Stimulated activated CD4-positive, alpha-beta T cell treated with anti-CD3 and anti-CD28 coated beads, TNF-alpha, amount 100 ng/mL, for 4 hours (primary cell): Measurements from ENCODE around the gene AGFG1.

Experiments
- DNase-seq, 3 experiments: peaks; one replicate each; pipeline ENCODE4 v3.0.0-alpha.2; 2020; ENCODE audit warnings: low read depth in 3 of 3

AGFG1 gene, protein sequence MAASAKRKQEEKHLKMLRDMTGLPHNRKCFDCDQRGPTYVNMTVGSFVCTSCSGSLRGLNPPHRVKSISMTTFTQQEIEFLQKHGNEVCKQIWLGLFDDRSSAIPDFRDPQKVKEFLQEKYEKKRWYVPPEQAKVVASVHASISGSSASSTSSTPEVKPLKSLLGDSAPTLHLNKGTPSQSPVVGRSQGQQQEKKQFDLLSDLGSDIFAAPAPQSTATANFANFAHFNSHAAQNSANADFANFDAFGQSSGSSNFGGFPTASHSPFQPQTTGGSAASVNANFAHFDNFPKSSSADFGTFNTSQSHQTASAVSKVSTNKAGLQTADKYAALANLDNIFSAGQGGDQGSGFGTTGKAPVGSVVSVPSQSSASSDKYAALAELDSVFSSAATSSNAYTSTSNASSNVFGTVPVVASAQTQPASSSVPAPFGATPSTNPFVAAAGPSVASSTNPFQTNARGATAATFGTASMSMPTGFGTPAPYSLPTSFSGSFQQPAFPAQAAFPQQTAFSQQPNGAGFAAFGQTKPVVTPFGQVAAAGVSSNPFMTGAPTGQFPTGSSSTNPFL

DNA sequence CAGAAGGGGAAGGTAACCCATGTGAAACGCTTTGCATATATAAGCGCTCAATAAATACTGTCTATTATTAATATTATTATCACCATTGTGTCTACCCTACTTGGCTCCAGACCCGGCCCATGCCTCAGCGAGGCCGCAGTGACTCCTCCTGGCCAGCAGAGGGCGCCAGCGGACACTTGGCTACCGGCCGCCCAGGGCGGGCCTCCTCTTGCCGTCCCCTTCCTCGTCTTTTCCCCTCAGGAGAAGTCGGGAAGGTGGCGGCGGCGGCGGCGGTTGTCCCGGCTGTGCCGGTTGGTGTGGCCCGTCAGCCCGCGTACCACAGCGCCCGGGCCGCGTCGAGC lies at the start of gene AGFG1:
TSS of gene AGFG1 (plus strand) at position 233 of the 341 bp plus-strand sequence. CDS start 266 bp downstream, outside the sequence.
- DNase-seq, result peak; percentile 75 to 84 (median 79)

DNA sequence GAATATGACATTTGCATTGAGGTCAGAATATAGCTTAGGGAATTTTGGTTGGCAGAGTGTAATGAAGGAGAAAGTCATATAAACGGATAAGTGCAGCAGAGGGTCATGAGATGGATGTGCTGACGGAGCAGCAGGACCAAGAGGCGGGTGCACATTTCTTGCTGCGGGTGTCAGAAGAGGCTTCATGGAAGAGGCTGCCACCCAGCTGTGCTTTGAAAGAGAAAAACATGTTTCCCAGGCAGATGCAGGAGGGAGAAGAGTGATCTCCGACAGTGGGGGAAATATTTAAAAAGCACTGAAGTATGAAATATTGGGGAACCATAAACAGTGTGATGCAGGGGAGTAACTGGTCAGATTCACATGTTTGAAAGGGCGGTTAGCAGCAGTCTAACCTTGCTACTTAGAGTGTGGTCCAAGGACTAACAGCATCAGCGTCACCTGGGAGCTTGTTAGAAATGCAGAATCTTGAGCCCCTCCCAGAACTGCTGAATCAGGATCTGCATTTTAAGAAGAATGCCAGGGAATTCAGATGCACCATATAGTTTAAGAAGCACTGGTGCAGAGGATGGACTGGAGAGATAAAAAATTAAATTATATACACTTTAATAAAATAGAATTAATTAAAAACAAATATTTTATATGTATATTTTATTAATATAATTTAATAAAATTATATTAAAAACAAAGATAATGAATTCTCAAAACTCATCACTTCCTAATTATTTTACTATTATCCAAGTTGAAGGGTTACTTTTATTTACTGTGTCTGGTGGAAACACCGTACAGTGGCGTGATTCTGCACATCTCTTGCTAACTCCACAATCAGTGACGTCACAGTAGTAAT lies 48.1 kb upstream of the AGFG1 start:
- DNase-seq, result no peak

DNA sequence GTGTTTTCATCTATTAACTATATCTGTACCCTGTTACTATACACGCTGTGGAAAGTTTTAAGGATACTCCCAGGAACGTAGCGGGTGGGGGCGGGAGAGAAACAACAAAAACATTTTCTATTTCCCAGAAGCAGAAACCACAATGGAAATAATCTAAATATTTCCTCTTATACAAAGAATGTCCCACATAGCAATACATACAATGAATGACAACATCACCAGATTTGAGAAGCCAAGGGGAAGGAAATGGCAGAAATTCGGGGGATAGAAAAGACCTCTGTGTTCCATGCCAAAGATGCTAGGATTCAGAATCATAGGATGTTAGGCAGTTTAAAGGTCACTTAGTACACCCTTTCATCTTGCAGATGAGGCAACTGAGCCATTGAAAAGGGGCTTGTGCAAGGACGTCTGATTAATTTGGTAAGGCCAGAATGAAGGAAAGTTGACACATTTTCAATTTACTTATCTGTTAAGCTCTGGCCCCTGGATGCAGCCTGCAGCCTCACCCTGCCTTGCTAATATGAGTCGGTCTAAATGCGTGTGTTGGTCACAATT lies 43.1 kb upstream of the AGFG1 start:
- no peak for DNase-seq

DNA sequence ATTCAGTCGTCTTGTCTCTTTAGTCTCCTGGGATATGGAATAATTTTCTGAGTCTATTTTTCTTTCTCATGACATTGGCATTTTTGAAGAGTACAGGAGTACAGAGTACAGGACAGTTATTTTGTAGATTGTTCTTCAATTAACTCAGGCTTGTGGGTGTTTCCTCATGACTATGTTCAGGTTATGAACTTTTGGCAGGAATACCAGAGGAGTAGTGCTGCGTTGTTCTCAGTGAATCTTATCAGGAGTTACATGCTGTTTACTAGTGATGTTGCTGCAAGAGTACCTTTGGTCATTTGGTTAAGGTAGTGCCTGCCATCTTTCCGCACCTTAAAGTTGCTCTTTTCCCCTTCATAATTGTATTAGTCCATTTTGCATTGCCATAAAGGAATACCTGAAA lies 41.3 kb upstream of the AGFG1 start:
- DNase-seq, result no peak

DNA sequence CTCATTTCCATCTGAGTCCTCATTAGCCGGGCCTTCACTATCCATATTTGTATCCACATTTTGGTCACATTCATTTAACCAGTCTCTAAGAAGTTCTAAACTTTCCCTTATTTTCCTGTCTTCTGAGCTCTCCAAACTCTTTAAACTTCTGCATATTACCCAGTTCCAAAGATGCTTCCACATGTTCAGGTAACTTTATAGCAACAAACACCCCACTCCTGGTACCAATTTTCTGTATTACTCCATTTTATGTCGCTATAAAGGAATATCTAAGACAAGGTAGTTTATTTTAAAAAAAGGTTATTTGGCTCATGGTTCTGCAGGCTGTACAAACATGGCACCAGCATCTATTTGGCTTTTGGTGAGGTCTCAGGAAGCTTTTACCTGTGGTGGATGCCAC lies 38.8 kb upstream of the AGFG1 start:
- DNase-seq, result no peak

DNA sequence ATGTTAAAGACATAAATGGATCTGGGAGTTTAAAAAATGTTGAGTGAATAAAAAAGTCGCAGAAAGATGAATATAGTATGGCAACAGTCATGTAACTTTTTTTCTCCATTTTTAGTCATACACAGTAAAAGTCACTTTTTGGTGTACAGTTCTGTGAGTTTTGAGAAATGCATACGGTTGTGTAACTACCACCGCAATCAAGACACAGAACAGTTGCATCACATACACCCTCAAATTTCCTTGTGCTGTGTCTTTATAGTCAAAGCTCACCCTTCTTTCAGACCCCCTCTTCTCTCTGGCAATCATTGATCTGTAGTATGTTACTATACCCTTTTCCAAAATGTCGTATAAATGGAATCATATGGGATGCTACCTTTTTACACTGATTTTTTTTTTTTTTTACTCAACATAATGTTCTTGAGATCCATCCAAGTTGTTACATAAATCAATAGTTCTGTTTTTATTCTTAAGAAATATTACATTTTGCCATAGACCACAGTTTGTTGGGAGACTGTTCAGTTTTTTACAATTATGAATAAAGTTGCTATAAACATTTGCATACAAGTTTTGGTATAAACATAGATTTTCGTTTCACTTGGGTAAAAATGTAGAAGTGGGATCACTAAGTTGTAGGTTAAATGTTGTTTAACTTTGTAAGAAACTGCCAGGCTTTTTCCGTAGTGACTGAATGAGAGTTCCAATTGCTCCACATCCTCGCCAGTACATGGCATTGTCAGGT lies 35.4 kb upstream of the AGFG1 start:
- DNase-seq, result no peak

DNA sequence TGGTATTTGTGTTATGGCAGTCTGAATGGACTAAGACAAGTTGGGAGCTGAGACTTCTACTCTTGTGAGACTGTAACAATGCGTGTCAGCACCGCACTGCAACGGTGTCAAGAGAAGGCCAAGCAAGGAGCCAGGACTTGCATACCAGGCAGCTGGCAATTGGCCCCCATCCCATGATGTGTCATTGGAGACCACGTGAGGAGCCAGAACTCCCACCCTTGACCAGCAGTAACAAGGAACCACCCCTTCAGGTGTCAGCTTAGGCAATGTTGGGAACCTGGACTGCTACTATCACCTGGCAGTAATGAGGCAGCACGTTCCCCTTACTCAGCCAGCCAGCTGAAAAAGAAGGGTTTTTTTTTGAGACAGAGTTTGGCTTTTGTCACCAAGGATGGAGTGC lies 32.7 kb upstream of the AGFG1 start:
- DNase-seq, result no peak

DNA sequence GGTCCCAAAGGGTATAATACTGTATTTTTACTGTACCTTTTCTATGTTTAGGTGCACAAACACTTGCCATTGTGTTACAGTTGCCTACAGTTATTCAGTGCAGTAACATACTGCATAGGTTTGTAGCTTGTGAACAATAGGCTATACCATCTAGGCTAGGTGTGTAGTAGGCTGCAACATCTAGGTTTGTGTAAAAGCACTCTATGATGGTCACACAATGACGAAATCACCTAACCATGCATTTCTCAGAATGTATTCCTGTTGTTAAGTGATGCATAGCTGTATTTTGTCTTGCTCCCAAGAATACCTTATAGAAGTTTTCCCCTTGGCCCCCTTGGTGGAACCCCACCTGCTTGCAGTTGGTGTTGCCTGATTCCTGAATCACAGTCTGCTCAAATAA lies 29.3 kb upstream of the AGFG1 start:
- DNase-seq, result no peak

DNA sequence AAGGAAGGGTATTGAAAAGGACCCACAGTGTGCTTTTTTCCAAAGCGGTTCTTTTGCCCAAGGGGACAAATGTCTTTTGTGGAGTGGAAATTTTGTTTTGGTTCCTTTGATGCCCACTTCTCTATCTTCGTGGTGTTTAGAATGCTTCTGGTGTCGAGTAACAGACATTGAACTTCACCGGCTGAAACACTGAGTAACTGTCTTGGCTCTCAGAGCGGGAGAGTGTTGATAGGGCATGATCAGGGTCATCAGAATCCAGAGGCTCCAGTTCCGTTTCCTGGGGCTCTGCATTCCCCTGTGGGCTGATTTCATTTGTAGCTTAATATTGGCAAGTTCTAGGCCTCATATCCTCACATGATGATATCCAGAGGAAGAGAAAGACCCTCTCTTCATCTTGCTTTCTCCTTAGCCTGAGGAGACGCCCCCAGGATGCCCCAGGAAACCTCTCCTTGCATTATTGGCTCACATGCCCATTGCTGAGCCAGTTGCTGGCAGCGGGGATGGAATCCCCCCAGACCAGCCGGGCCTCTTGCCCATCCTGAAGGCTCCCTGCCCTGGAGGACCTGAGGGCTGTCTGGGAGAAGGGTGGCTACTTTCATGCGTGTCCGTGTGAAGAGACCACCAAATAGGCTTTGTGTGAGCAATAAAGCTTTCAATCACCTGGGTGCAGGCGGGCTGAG lies 27.9 kb upstream of the AGFG1 start:
- DNase-seq, result no peak

DNA sequence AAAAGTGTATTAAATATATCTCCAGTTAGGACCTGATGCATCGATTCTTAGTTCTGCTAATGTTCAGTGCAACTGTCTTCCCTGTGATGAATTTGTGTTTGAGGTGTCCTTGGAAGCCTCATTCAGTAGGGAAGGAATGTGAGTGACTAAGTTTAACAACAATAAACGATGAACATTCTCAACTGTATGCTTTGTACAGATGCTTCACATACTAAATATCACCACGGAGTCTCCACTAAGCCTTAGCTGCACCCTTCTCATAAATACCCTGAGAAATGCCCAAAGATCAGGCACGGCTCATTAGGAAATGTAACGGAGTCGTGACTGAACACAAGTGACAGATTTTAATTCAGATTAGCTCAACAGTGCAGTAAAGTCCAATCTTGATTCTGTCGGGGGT lies 24.4 kb upstream of the AGFG1 start:
- DNase-seq, result no peak

DNA sequence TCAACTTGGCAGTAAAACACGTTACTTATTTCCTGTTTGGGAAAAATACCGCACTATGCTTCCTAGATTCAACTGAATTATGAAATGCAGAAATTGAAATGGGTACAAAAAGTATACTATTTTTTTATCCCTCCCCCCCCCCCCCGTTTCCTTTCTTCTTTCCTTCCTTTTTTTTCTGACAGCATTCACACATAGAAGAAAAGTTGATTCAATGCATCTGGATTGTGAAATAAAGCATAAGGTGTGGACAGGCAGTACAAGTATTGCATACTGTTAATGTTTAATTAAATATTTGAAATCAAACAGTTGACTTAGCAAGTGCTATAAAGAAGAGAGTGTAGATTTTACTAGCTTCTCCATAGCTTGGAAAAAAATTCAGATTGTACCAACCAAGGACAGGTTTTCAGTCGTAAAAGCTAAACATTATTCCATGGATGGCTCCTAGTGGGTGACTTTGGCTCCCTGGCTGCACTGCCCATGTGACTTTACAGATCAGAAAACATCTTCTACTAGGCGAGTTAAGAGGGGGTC lies 21.6 kb upstream of the AGFG1 start:
- no peak for DNase-seq

DNA sequence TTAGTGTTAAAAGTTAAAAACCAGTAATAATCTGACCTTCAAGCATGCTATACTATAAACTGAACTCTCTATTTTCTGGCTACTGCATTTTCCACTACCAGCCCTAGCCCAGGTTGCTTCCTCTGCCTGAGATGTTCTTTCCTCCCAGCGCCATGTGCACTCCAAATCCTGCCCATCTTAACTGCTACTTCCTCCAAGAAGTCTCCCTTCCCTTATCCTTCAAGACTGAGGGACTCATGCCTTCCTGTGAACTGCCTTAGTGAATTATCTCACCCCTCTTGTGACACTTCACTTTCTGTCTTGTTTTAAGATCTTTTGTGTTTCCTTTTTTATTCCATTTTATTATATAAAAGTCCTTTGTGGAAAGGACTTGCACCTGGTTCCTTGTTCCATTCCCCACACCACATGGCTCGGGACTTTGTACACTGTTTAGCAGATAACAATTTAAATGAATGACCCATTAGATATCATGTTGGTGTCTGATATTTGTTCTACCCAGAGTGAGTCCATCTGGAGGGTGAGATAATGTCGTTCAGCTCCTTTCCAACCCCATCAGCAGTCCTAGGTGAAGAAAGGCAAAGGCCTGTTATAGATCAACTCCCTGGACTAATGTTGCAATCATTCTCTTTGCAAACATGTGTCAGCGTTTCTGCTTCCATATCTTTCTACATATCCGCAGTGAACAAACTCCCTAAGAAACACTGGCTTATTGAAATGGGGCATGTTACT lies 20.9 kb upstream of the AGFG1 start:
- no peak for DNase-seq

DNA sequence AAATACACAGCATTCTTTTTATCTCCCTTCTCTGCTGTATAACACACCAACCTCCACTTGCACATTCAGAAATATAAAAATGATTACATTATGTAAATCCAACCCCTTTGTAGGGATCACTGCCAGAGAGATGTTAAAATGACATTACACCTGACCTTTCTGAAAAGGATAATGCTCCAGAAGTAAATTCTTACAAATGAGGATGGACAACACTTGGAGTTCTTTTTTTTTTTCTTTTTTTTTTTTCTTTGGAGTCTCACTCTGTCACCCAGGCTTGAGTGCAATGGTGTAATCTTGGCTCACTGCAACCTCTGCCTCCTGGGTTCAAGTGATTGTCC lies 20.3 kb upstream of the AGFG1 start:
- DNase-seq, result no peak

DNA sequence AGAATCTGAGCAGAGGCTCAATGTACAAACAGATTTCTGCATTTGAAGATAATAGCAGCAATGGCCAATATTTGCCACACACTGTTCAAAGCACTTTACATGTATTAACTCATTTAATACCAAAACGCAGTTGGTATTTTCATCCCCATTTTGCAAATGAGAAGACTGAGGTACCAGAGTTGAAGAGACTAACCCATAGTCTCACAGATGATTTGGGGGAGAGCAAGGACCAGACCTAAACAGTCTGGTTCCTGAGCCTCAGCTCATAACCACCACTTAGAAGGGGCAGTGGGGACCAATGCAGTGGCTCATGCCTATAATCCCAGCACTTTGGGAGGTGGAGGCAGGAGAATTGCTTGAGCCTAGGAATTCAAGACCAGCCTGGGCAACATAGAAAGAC lies 18.1 kb upstream of the AGFG1 start:
- no peak for DNase-seq

DNA sequence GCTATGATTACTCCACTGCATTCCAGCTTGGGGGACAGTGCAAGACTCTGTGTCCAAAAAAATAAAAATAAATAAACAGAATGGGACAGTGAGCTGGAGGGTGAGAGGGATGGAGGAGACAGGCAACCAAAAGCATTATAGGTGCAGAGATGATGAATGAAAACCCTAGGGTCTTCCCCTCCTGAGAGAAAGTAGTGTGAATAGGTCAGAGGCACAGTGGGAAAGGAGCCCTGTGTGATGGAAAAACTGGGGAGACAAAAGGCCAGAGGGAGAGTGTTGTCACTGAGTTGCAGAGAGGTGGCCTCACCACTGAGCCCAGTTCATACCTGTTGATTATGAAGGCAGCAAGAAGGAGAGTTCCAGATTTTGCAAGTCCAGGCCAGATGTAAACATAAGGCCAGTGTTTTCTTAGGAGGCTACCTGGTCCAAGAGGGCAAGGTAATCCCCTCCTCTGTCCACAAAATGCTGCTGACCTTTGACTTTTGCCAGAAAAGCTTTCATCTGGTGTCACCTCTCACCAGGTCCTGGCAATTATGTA lies 17.6 kb upstream of the AGFG1 start:
- no peak for DNase-seq

DNA sequence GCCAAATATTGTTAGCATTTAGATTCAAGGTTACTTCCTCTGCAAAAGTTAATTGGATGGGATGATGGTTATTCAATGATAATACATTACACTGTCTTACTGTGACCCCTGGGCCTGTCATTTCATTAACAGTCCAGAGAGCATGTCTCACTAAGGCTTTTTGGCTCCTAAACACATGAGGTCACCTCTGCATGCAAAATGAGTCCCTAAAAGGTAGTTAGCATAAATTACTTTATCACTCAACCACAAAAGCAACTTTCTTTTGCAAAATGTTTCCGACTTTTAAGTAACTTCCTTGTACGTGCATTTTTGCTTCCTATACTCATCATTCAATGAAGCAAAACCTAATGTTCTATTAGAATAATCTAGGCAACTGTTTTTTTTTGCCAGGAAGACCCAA lies 16.8 kb upstream of the AGFG1 start:
- DNase-seq, result no peak

DNA sequence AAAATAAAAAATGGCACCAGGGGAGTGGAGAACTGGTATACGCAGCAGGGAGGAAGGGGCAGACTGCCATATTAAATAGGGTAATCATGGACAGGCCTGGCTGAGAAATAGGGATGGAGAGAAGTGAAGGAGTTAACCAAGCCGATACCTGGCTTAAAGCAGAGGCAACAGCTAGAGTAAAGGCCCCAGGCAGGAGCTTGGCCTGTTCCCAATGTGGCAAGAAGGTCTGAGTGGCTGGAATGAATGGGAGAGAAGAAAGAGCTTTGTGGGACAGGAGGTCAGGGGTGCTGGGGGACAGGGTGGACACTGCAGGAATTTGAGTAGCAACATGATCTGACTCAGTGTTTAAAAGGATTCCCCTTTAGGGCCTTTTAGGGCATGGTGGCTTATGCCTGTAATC lies 15.9 kb upstream of the AGFG1 start:
- DNase-seq, result no peak

DNA sequence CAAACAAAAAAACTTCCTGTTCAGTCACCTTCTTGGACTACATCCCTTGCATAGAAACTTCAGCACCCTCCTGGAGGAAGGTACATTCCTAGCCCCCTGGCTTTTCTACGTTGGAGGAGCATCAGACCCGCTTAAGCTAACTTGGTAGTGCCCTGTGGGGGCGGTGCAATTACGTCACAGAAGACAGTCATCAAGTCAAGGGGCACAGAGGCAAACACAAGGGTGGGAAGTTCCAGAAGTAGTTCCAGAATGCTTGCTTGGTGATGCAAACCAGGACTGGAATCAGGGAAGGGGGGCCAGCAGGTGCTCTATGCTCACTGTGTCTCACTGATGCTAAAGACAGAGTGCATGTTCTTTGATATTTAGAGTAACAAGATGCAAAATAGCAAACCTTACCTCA lies 15.2 kb upstream of the AGFG1 start:
- DNase-seq, result no peak

DNA sequence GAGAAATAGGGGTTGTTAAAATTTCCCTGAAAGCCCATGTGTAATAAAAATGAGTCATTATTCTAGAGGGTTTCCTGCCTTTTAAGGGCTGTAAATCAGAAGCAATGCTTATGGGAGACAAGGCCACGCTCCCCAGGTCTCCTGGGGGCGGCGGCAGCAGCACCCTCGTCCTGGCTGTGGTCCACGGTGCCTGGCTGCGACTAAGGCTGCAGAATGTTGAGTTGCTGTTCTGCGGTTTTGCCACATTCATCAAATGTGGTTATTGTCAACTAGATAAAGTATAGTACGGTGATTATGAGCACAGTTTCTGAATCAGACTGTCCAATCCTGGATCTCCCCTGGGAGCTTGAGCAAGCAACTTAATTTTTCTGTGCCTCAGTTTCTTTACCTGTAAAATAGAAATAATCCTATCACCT lies 11.9 kb upstream of the AGFG1 start:
- peak in 2 of 3 experiments; percentile 64 to 68 for DNase-seq

DNA sequence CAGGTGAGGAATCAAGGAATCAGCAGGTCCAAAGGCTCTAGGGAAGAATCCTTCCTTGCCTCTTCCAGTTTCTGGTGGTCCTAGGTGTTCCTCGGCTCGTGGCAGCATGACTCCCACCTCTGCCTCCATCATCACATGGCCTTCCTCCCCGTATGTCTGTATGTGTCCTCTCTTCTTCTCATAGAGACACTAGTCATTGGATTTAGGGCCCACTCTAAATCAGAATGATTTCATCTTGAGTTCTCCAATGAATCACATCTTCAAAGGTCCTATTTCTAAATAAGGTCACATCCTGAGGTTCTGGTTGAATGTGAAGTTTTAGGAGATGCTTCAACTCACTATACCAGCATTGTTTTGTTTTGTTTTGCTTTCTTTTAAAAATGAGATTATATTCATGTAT lies 11.1 kb upstream of the AGFG1 start:
- no peak for DNase-seq
